Esophagus muscularis mucosa (tissue), 3 donors: ENCODE measurements around the gene RERE.

Experiments
- CTCF ChIP-seq, 3 experiments: fragments of 200-600 bp in 2 of 3; fragments of 450-650 bp in 1 of 3; sonication (generic) in 2 of 3; IDR thresholded peaks; one replicate each; pipeline ENCODE4 v1.5.1; 2017 to 2019; ENCODE audit warnings: antibody characterized with exemption in 3 of 3, mild to moderate bottlenecking in 2 of 3, moderate library complexity in 1 of 3
- POLR2A ChIP-seq: fragments of 450-650 bp; IDR thresholded peaks from one replicate; pipeline ENCODE4 v1.6.1; 2017; ENCODE audit warnings: antibody characterized with exemption, moderate library complexity, mild to moderate bottlenecking, low read depth

GRCh38 chr1:8386247-8386646 lies 431.2 kb downstream of the RERE start:
- TF ChIP-seq CTCF (IDR thresholded peaks at IDR 0.05), result no peak
- no peak for TF ChIP-seq POLR2A
